ENCODE data around the gene PLAAT3. TPM values are rescaled to one million over a fixed set of nuclear protein-coding genes. Genes with fewer than 3 reads are reported as not detected.

PLAAT3 gene
- total RNA-seq, 1 experiment from 2014 or later = 32.6 TPM

DNA sequence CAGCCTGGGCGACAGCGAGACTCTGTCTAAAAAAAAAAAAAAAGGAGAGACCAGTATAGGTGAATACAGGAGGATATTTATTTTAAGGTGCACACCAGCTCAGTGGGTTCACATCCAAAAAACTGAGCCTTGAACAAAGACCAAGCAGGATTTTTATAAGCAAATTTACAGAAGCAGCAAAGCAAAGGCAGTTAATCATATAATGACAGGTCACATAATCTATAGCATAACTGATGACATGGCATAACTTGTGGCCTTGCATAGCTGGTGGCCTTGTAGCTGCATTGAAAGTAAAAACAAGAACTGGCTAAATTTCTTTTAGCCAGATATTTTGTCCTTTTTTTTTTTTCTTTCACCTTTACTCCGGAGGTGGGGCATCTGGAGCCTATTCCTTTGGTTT, 2.7 kb upstream of the PLAAT3 start:
- ATAC-seq (no peak), DNase-seq (ENCODE audit: low read depth, low spot score) (no peak)
- Histone ChIP-seq H3K4me3 (ENCODE audit: low read depth in 2 of 2, low read length in 2 of 2) (no peak overlapping the region), H3K36me3 (ENCODE audit: control insufficient read depth, insufficient read depth, low read length) (no peaks in the 10 kb centered on the region), H3K9me3 (ENCODE audit: control insufficient read depth, insufficient read depth, low read depth, low read length) (no peaks in the 10 kb centered on the region), H3K27me3 (ENCODE audit: control insufficient read depth, insufficient read depth, low read length) (no peaks in the 10 kb centered on the region), H3K4me1 (ENCODE audit: control insufficient read depth, insufficient read depth, low read length) (0 out of 2 replicates have a peak, but pooled peaks cover 3% of the 10 kb centered on the region), H3K27ac (ENCODE audit: low read length) (no peak overlapping the region)
- POLR2A ChIA-PET = interaction anchor here (0.6 kb wide), 1 partner anchor 55 kb away, joined by 4 read pairs; no protein-coding TSS in a partner anchor
- no TSS peak for BruUV-seq (replicated peaks)
- in situ Hi-C loops (cut with HindIII; ENCODE audit: low pct_unique_long_range_greater_than_20kb, low sequenced_read_pairs) = no loop called here
- TF ChIP-seq, protein P1, sequence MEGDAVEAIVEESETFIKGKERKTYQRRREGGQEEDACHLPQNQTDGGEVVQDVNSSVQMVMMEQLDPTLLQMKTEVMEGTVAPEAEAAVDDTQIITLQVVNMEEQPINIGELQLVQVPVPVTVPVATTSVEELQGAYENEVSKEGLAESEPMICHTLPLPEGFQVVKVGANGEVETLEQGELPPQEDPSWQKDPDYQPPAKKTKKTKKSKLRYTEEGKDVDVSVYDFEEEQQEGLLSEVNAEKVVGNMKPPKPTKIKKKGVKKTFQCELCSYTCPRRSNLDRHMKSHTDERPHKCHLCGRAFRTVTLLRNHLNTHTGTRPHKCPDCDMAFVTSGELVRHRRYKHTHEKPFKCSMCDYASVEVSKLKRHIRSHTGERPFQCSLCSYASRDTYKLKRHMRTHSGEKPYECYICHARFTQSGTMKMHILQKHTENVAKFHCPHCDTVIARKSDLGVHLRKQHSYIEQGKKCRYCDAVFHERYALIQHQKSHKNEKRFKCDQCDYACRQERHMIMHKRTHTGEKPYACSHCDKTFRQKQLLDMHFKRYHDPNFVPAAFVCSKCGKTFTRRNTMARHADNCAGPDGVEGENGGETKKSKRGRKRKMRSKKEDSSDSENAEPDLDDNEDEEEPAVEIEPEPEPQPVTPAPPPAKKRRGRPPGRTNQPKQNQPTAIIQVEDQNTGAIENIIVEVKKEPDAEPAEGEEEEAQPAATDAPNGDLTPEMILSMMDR (IDR thresholded peaks at IDR 0.05) = no peak
- no peak for TF ChIP-seq TCF7L2 (IDR thresholded peaks at IDR 0.05; ENCODE audit: low read depth, low read length)
- TF ChIP-seq SIN3A (IDR thresholded peaks at IDR 0.05; ENCODE audit: borderline replicate concordance, insufficient read depth, low read depth, low read length) = no peak
- no peak for TF ChIP-seq POLR2AphosphoS5 (IDR thresholded peaks at IDR 0.05; ENCODE audit: low read depth, low read length)
- TF ChIP-seq, protein P2, sequence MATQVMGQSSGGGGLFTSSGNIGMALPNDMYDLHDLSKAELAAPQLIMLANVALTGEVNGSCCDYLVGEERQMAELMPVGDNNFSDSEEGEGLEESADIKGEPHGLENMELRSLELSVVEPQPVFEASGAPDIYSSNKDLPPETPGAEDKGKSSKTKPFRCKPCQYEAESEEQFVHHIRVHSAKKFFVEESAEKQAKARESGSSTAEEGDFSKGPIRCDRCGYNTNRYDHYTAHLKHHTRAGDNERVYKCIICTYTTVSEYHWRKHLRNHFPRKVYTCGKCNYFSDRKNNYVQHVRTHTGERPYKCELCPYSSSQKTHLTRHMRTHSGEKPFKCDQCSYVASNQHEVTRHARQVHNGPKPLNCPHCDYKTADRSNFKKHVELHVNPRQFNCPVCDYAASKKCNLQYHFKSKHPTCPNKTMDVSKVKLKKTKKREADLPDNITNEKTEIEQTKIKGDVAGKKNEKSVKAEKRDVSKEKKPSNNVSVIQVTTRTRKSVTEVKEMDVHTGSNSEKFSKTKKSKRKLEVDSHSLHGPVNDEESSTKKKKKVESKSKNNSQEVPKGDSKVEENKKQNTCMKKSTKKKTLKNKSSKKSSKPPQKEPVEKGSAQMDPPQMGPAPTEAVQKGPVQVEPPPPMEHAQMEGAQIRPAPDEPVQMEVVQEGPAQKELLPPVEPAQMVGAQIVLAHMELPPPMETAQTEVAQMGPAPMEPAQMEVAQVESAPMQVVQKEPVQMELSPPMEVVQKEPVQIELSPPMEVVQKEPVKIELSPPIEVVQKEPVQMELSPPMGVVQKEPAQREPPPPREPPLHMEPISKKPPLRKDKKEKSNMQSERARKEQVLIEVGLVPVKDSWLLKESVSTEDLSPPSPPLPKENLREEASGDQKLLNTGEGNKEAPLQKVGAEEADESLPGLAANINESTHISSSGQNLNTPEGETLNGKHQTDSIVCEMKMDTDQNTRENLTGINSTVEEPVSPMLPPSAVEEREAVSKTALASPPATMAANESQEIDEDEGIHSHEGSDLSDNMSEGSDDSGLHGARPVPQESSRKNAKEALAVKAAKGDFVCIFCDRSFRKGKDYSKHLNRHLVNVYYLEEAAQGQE (IDR thresholded peaks at IDR 0.05; ENCODE audit: insufficient read depth in 1 of 2, low read depth in 2 of 2, low read length in 1 of 2) = no peak
- intact Hi-C loops (cut with micrococcal nuclease; ENCODE audit: unreplicated experiment) = no loop called here
- CTCF ChIA-PET = no interaction called here

DNA sequence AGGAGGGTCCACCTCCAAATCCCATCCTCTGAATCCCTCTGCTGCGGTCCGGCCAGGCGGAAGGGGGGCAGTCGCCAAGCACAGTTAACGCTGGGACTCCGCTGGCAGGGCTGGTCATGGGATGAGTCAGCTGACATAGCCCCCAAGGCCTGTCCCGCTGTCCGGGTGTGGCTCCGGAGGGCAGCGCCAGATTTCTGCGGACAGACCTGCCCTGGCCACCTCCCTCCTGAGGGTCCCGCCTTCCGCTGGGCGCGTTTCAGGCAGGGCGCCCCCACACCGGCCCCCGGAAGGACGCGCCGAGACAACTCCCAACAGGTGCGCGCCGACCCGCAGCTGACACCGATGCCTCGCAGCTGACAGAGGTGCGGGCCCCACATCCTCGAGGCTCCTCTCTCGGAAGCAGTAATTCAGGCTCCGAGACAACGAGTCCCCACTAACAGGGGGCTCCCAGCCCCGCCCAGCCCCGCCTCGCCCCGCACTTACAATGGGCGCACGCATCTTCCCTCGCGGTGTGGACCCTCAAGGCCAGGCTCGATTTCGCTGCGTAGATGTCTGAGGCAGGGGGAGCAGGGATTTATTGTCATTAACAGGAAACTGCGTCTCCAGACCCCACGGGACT, 607 bp downstream of the PLAAT3 start:
- H3K4me3 ChIP-seq (ENCODE audit: low read depth in 2 of 2, low read length in 2 of 2) = peak overlapping the region; percentile 60 to 62
- peaks cover 30% of the 10 kb centered on the region for H3K4me1 ChIP-seq (ENCODE audit: control insufficient read depth, insufficient read depth, low read length)
- peak overlapping the region; percentile 35; the same call in 1 of the 2 replicates for H3K27ac ChIP-seq (ENCODE audit: low read length)
- ChIA-PET POLR2A (no interaction called here), CTCF (no interaction called here)
- no TSS peak for BruUV-seq (replicated peaks)
- H3K9me3 ChIP-seq (ENCODE audit: control insufficient read depth, insufficient read depth, low read depth, low read length) = no peaks in the 10 kb centered on the region
- H3K36me3 ChIP-seq (ENCODE audit: control insufficient read depth, insufficient read depth, low read length) = no peaks in the 10 kb centered on the region
- no peak for DNase-seq (ENCODE audit: low read depth, low spot score)
- ATAC-seq = peak; percentile 59
- H3K27me3 ChIP-seq (ENCODE audit: control insufficient read depth, insufficient read depth, low read length) = no peaks in the 10 kb centered on the region
- TF ChIP-seq SIN3A (IDR thresholded peaks at IDR 0.05; ENCODE audit: borderline replicate concordance, insufficient read depth, low read depth, low read length) (peak; percentile 51; the same call in 1 of the 2 replicates), TCF7L2 (IDR thresholded peaks at IDR 0.05; ENCODE audit: low read depth, low read length) (no peak), POLR2AphosphoS5 (IDR thresholded peaks at IDR 0.05; ENCODE audit: low read depth, low read length) (no peak)
- TF ChIP-seq, protein P1 (IDR thresholded peaks at IDR 0.05) = no peak
- TF ChIP-seq, protein P2 (IDR thresholded peaks at IDR 0.05; ENCODE audit: insufficient read depth in 1 of 2, low read depth in 2 of 2, low read length in 1 of 2) = no peak
- intact Hi-C loops (cut with micrococcal nuclease; ENCODE audit: unreplicated experiment) (no loop called here), in situ Hi-C loops (cut with HindIII; ENCODE audit: low pct_unique_long_range_greater_than_20kb, low sequenced_read_pairs) (no loop called here)
